C4-2B (cell line): ENCODE data around the gene LIPG.

Experiments used
- H3K27ac ChIP-seq: fragments of 450-650 bp; 2 replicates; pipeline ENCODE4 v1.5.1; 2017
- ZFX ChIP-seq: fragments of 450-650 bp; IDR thresholded peaks from 2 replicates; pipeline ENCODE4 v1.6.1; 2017
- TF ChIP-seq, protein P1 (sequence below): fragments of 450-650 bp; conservative IDR thresholded peaks from 2 replicates; pipeline ENCODE4 v1.5.1; 2017; ENCODE audit warnings: mild to moderate bottlenecking

LIPG gene

GRCh38 chr18:49632588-49632987, 70.7 kb downstream of the LIPG start:
- TF ChIP-seq, protein P1, sequence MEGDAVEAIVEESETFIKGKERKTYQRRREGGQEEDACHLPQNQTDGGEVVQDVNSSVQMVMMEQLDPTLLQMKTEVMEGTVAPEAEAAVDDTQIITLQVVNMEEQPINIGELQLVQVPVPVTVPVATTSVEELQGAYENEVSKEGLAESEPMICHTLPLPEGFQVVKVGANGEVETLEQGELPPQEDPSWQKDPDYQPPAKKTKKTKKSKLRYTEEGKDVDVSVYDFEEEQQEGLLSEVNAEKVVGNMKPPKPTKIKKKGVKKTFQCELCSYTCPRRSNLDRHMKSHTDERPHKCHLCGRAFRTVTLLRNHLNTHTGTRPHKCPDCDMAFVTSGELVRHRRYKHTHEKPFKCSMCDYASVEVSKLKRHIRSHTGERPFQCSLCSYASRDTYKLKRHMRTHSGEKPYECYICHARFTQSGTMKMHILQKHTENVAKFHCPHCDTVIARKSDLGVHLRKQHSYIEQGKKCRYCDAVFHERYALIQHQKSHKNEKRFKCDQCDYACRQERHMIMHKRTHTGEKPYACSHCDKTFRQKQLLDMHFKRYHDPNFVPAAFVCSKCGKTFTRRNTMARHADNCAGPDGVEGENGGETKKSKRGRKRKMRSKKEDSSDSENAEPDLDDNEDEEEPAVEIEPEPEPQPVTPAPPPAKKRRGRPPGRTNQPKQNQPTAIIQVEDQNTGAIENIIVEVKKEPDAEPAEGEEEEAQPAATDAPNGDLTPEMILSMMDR: no peak
- TF ChIP-seq ZFX: no peak
- no peak overlapping the region for H3K27ac ChIP-seq

DNA sequence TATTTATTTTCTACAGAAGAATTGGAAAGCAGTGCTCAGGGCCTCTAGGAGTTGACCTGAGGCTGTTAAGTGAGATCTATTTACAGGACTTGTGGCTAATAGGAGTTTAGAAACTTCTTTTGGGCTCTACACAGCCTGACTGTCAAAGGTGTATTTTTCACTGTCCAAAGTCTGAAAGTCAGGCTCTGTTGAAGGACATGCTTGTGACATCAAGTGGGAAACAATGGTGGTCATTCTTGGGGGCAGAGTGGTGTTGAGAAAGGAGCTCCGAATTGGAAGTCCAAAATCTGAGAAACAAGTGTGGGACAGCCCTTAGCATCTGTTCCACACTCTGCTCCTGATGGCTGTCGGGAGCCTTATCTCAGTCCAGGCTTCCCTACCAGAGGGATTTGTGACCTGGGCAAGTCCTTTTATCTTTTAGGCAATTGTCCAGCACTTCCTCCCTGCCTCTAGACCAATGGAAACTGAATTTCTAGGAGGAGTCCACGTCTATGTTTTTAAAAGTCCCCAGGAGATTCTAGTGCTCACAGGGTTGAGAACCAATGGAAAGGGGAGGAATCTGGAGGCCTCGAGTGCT, 76.4 kb downstream of the LIPG start:
- TF ChIP-seq ZFX: no peak
- TF ChIP-seq, protein P1: no peak

GRCh38 chr18:49638891-49639557, 77.2 kb downstream of the LIPG start:
- no peak overlapping the region for H3K27ac ChIP-seq
- no peak for TF ChIP-seq ZFX
- TF ChIP-seq, protein P1: no peak

More for the DNA sequence above, 76.4 kb downstream of the LIPG start:
- H3K27ac ChIP-seq: no peak overlapping the region

- no peak overlapping the region for H3K27ac ChIP-seq
- TF ChIP-seq, protein P1: no peak
- TF ChIP-seq ZFX: no peak
Observed at GRCh38 chr18:49639643-49640391, 78.0 kb downstream of the LIPG start.

DNA sequence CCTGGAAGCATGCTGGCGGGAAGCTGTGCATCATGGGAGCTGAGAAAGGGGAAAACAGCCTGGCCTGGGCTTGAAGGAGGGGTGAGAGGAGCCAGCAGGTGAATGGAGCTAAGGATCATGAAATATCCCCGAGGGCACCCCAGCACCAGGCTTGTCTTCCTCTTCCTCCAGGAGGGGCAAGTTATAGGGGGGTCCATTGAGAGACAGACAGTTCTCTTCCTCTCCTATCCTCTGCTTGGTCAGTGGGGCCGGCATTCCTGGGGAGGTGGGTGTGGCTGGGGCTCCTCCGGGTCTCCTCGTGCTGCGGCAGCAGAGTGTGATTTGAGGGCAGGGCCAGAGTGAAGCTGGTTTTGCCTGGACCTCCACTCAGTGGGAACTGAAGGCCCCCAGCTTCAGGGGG, 78.9 kb downstream of the LIPG start:
- no peak overlapping the region for H3K27ac ChIP-seq
- no peak for TF ChIP-seq ZFX
- TF ChIP-seq, protein P1: no peak

- H3K27ac ChIP-seq: no peak overlapping the region
- TF ChIP-seq, protein P1: no peak
- TF ChIP-seq ZFX: no peak
Observed at GRCh38 chr18:49645196-49645595, 83.3 kb downstream of the LIPG start.

- no peak overlapping the region for H3K27ac ChIP-seq
- TF ChIP-seq ZFX: no peak
- TF ChIP-seq, protein P1: no peak
Observed at GRCh38 chr18:49645841-49646351, 84.0 kb downstream of the LIPG start.
